Upper lobe of left lung (tissue), 4 donors: ENCODE results near the gene DMD.

Source experiments
- CTCF ChIP-seq, 6 experiments: fragments of 450-650 bp in 4 of 6; fragments of 200-600 bp in 2 of 6; sonication (generic) in 2 of 6; IDR thresholded peaks; one replicate each; pipeline ENCODE4 v1.5.1; 2016 to 2019; ENCODE audit warnings: antibody characterized with exemption in 6 of 6
- POLR2A ChIP-seq, 4 donors: fragments of 450-650 bp; IDR thresholded peaks; one replicate each; pipeline ENCODE4 v1.5.1; 2016 to 2017; ENCODE audit warnings: antibody characterized with exemption in 4 of 4, mild to moderate bottlenecking in 2 of 4

- TF ChIP-seq CTCF (IDR thresholded peaks at IDR 0.05) (no peak), POLR2A (IDR thresholded peaks at IDR 0.05) (no peak)
Observed at GRCh38 chrX:31589503-31589902, 1621.8 kb downstream of the DMD start.
